NCI-H1105 (cell line): ENCODE measurements around the gene TBC1D12.
"Not testable (repeated sequence)": the region's sequence is repeated elsewhere in the genome, so short reads cannot be mapped to it uniquely, and the experiment has no call there.

Source experiments
- DNase-seq: peaks from one replicate; lab custom pipeline; 2025; lab: John Stamatoyannopoulos, UW

Gene TBC1D12

GRCh38 chr10:94456942-94457341, 54.6 kb downstream of the TBC1D12 start:
- no peak for DNase-seq

DNA sequence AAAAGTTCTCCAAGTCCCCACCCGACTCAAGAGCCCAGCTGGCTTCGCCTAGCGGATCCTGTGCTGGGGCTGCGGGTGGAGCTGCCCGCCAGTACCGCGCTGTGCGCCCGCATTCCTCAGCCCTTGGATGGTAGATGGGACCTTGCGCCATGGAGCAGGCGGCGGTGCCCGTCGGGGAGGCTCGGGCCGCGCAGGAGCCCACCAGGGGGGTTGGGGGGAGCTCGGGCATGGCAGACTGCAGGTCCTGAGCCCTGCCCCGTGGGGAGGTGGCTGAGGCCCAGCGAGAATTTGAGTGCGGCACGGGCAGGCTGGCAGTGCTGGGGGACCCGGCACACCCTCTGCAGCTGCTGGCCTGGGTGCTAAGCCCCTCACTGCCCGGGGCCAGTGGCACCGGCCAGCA, 57.0 kb downstream of the TBC1D12 start:
- no peak for DNase-seq

- no peak for DNase-seq
These were observed 59.2 kb downstream of the TBC1D12 start for GRCh38 chr10:94461503-94461902.

DNA sequence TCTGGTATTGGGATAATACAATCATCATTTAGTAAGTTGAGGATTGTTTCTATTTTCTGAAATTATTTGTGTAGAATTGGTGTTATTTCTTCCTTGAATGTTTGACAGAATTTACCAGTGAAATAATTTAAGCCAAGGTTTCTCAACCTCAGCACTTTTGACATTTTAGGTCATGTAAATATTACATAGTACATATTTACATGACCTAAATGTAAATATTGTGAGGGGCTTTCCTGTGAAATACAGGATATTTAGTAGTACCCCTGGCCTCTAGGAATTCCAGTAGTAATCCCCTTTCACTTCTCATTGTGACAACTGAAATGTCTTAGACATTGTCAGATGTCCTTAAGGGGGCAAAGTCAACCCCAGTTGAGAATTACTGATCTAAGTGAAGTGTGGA, 59.8 kb downstream of the TBC1D12 start:
- DNase-seq: no peak

GRCh38 chr10:94465684-94466083, 63.3 kb downstream of the TBC1D12 start:
- DNase-seq: no peak

DNA sequence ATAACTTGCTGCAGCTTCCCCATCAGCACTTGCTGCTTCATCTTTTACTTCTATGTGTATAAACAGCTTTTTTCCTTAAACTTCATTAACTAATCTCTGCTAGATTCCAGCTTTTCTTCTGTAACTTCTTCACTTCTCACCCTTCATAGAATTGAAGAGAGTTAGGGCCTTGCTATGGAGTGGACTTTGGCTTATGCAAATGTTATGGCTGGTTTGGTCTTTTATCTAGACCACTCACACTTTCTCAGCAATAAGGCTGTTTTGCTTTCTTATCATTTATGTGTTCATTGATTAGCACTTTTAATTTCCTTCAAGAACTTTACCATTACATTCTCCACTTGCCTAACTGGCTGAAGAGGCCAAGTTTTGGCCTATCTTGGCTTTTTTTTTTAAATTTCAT, 79.1 kb downstream of the TBC1D12 start:
- no peak for DNase-seq

DNA sequence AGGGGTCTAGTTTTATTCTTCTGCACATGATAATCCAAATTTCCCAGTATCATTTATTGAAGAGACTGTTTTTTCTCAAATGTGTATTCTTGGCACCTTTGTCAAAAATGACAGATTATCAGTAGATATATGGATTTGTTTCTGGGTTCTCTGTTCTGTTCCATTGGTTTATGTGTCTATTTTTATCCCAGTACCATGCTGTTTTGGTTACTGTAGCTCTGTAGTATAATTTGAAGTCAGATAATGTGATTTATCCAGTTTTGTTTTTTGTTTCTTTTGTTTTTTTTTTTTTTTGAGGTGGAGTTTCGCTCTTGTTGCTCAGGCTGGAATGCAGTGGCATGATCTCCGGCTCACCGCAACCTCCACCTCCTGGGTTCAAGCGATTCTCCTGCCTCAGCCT, 81.6 kb downstream of the TBC1D12 start:
- DNase-seq: no peak

GRCh38 chr10:94485094-94485493, 82.8 kb downstream of the TBC1D12 start:
- no peak for DNase-seq

DNA sequence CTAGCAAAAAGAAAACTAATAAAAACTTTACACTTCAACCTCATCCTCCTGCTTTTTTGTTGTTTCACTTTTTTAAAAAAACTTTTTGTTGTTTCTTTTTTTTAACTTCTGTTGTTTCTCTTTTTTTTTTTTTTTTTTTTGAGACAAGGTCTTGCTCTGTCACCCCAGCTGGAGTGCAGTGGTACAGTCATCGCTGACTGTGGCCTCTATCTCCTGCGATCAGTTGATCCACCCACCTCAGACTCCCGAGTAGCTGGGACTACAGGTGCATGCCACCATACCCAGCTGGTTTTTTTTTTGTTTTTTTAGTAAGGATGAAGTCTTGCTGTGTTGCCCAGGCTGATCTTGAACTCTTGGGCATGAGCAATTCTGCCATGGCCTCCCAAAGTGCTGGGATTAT, 85.2 kb downstream of the TBC1D12 start:
- DNase-seq: no peak

DNA sequence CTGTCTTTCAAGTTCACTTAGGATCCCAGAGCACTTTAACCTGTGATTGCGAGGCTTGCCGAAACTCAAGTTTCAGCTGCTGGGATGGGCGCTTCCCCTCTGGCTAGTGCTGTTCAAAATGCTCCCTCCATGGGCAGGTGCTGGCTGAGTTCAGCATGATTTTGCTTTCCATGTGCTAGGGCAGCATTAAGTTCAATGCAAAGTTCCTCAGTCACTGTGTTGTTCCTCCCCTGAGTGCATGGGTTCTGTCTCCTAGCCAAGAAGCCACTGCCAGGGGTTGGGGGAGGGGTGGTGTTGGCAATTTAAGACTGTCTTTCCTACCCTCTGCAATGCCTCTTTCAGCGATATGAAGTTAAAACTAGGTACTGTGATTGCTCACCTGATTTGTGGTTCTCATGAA, 86.8 kb downstream of the TBC1D12 start:
- no peak for DNase-seq

DNA sequence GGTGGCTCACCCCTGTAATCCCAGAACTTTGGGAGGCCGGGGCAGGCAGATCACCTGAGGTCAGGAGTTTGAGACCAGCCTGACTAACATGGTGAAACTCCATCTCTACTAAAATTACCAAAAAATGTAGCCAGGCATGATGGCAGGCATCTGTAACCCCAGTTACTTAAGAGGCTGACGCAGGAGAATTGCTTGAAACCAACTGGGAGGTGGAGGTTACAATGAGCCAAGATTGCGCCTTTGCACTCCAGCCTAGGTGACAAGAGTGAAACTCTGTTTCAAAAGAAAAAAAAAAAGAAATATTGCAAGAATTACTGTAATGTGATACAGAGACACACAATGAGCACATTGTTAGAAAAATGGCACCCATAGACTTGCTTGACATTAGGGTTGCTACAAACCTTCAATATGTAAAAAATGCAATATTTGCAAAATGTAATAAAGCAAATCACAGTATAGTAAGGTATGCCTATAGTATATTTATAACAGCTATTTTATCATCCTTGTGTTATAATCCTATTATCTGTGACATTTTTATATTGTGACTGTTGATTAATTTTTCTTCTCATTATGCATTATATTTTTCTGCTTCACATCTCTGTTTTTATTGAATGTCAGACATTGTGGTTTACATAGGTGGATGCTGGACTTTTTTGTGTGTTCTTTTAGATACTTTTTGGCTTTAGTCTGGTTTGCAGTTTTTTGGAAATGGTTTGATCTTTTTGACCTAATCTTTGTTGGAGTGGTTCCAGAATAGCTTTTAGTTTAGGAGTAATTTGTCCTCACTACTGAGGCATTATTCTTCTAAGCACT, 87.8 kb downstream of the TBC1D12 start:
- DNase-seq: no peak

- DNase-seq: no peak
These were observed 88.4 kb downstream of the TBC1D12 start for GRCh38 chr10:94490789-94491039.

GRCh38 chr10:94493463-94493862, 91.1 kb downstream of the TBC1D12 start:
- no peak for DNase-seq

GRCh38 chr10:94496010-94496409, 93.7 kb downstream of the TBC1D12 start:
- no peak for DNase-seq

- no peak for DNase-seq
These were observed 94.3 kb downstream of the TBC1D12 start for GRCh38 chr10:94496646-94497045.

DNA sequence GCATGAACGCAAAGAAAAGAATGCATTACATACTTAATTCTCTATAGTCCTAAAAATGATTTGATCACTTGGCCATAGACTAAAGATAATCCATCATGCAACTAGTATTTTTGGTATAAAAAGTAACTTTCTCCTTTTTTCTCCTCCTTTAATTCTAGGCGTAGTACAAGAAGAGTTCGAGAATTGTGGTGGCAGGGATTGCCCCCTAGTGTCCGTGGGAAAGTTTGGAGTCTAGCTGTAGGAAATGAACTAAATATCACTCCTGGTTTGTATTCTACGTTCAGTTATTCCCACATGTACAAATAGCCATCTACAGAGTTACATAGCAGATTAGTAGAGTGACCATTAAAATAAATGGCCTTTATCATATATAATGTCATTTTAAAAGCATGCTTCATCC, 97.7 kb downstream of the TBC1D12 start:
- DNase-seq: no peak

DNA sequence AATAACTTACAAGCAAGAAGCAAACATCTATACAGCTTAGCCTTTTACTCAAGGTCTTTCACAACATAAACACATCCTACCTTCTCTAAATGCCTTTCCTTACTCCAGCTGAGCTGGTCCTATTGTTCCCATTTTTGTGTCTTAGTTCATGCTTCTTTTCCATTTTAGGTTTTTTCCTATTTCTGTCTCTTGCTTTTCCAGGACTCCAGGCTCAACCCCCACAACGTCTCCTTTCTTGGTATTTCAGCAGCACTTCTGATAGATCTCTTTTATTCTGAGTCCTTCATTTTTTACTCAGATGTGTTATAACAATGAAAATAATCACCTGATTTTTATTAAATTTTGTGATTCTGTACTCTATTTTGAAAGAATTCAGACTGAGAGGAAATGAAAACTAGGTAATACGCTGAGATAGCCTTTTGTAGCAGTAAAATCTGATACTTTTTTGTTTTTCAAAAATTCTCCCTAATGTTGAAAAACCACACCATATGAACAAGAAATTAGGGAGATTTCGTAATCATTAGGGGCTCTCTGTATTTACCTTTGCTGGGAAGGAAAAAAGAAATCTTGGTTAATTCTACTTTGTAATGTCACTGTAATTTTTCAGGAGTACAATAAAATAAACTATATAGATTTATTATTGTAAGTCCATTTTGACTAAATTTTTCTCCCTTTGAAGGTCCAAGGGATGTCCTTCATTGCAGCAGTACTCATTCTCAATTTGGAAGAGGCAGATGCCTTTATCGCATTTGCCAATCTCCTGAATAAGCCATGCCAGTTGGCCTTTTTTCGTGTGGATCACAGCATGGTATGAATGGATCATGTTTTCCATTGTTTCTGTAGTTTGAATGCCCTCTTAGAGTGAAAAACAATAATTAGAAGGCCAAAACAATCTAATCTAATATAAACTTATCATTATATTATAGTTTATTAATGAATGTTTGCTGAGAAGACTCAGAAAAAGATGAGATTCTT, 119.2 kb downstream of the TBC1D12 start:
- no peak for DNase-seq

DNA sequence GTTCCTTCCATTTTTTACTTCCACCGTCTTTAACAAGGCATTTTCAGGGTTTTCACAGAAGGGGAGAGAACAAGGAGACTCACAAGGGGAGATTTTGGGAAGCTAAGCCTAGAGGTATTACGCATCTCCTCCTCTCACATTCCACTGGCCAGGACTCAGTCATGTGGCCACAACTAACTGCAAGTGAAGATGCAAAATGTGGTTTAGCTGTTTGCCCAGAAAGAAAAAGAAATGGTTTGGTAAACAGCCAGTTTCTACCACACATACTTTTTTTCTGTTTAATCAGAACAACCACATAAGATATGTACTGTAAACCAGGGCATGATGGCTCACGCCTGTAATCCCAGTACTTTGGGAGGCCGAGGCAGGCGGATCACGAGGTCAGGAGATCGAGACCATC, 121.8 kb downstream of the TBC1D12 start:
- no peak for DNase-seq

DNA sequence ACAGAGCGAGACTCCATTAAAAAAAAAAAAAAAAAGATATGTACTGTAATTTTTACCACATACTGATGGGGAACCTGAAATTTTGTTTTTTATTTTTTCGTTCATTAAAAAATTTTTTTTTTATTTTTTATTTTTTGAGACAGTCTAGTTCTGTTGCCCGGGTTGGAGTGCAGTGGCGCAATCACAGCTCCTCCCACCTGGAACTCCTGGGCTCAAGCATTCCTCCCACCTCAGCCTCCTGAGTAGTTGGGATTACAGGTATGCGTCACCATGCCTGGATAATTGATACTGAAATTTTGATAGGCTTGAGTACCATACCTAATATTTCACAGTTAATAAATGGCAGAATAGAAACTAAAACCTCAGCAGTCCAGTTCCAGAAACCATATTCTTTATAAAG, 122.4 kb downstream of the TBC1D12 start:
- DNase-seq: no peak

GRCh38 chr10:94531550-94531949, 129.2 kb downstream of the TBC1D12 start:
- not testable (repeated sequence) for DNase-seq

DNA sequence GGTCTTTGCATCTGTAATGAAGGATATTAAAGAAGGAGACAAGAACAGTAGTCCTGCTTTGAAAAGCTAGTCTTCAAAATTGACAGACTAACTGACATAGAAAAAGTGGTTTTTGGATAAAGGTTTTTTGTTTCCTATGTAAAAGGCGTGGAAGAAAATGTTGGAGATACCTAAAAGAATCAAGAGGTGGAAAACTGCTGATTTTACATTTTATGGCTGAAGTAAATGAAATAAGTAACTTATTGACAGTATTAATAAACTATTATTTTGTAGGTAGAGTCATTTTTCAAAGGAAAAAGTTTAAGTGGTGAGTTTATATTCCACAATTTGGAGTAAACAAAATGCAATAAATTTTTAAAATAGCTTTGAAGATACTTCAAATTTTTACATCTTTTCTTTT, 130.7 kb downstream of the TBC1D12 start:
- DNase-seq: no peak

DNA sequence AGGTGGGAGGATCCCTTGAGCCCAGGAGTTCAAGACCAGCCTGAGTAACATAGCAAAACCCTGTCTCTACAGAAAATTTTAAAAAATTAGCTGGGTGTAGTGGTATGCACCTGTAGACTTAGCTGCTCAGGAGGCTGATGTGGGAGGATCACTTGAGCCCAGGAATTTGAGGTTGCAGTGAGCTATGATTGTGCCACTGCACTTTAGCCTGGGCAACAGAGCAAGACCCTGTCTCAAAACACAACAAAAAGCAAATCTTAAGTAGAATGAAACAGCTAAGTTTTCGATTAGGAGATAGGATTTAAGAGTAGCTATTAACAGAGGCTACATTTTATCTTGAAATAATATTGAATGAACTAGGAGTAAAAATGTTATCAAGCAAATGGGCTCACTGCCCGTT, 139.9 kb downstream of the TBC1D12 start:
- DNase-seq: not testable (repeated sequence)

DNA sequence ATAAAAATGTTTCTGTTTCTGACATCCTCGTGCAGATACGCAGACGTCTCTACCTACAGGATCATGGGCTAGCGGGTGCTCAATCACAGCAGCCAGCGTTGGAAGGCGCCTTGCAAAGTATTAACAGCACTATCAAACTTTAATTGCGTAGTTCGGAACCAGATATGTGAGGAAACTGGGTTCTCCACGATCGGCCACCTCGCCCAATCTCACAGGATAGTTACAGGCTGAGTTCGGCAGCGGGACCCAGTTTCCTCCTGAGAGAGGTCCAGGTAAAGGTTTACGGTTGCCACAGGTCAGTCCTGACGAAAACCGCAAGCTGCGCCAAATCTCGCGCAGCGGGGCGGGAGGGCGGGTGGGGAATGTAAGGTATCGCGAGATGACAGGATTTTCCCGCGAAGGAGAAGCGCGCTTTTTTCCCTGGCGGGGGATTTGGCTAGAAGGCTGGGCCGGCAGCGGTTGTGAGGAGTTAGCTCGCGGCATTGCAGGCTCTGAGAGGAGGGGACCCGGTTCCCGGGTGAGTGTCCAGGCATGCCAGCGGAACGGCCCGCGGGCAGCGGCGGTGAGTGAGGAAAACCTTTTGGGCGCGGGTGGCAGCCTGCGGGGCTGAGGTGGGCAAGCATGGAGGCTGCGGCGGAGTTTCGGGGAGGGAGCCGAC, 143.2 kb downstream of the TBC1D12 start, which contains the start of gene HELLS:
Gene HELLS (plus strand): TSS at position 398 of the 658 bp plus-strand sequence. CDS start 134 bp downstream, at position 532.
- peak; percentile 59 for DNase-seq
